Activated naive CD4-positive, alpha-beta T cell treated with anti-CD3 and anti-CD28 coated beads, Interleukin-2, amount 10 ng/mL, durations not matched to agents 7 days and 5 days (primary cell): ENCODE measurements around the gene CC2D1A.

ENCODE experiments used
- CTCF ChIA-PET: fragments of 350-600 bp; sonication (Branson Sonifier 250); formaldehyde crosslinking; loops from one replicate; lab custom pipeline; 2021; ENCODE audit warnings: antibody characterized with exemption; lab: Charles Lee
- DNase-seq: peaks from one replicate; pipeline ENCODE4 v3.0.0-alpha.2; 2020
- H3K27ac Mint-ChIP-seq: one replicate; pipeline ENCODE4 v1.8.0; 2021; ENCODE audit warnings: mild to moderate bottlenecking, moderate library complexity, mixed read lengths
- H3K27me3 Mint-ChIP-seq: one replicate; pipeline ENCODE4 v1.8.0; 2021; ENCODE audit warnings: mild to moderate bottlenecking, mixed read lengths
- H3K36me3 Mint-ChIP-seq: one replicate; pipeline ENCODE4 v1.8.0; 2021; ENCODE audit warnings: mixed read lengths
- H3K4me1 Mint-ChIP-seq: one replicate; pipeline ENCODE4 v1.8.0; 2021; ENCODE audit warnings: mixed read lengths
- H3K4me3 Mint-ChIP-seq: one replicate; pipeline ENCODE4 v1.8.0; 2021; ENCODE audit warnings: mild to moderate bottlenecking, moderate library complexity, mixed read lengths
- H3K9me3 Mint-ChIP-seq: one replicate; pipeline ENCODE4 v1.8.0; 2021; ENCODE audit warnings: mixed read lengths

The CC2D1A gene

GRCh38 chr19:13946414-13946813 lies 40.4 kb downstream of the CC2D1A start:
- Mint-ChIP-seq H3K9me3 (peaks cover 2% of the 10 kb centered on the region), H3K27me3 (peaks cover 10% of the 10 kb centered on the region), H3K4me1 (no peaks in the 10 kb centered on the region), H3K27ac (no peak overlapping the region), H3K36me3 (no peaks in the 10 kb centered on the region), H3K4me3 (no peak overlapping the region)
- DNase-seq: no peak
- CTCF ChIA-PET: no interaction called here

GRCh38 chr19:13951043-13951442 lies 45.0 kb downstream of the CC2D1A start:
- Mint-ChIP-seq H3K36me3 (peaks cover 13% of the 10 kb centered on the region), H3K4me3 (no peak overlapping the region), H3K4me1 (peaks cover 27% of the 10 kb centered on the region), H3K9me3 (no peaks in the 10 kb centered on the region), H3K27me3 (peaks cover 6% of the 10 kb centered on the region), H3K27ac (no peak overlapping the region)
- CTCF ChIA-PET: interaction anchor here (3.3 kb wide), 1 partner anchor 107 kb away, joined by 12 read pairs; no protein-coding TSS in a partner anchor
- DNase-seq: no peak

DNA sequence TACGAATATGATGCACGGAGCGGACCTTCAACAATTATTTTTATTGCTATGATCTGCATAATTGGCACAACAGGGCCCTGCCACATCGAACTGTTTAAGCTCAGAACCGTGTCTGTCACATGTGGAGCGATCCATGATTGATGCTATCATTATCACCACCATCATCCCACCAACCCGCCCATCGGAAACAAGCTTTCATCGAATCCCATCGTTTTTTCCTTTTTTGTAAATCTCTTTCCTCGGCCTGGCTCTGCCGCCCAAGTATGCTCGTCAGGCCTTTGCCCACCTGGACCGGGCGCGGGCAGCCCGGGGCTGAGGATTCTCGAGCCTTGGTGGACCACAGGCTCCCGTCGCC lies 45.8 kb downstream of the CC2D1A start:
- Mint-ChIP-seq H3K4me1 (peaks cover 27% of the 10 kb centered on the region), H3K4me3 (peak overlapping the region; percentile 95), H3K36me3 (peaks cover 17% of the 10 kb centered on the region), H3K9me3 (no peaks in the 10 kb centered on the region), H3K27me3 (peaks cover 5% of the 10 kb centered on the region), H3K27ac (peak overlapping the region; percentile 92)
- DNase-seq: no peak
- CTCF ChIA-PET: interaction anchor here (1.3 to 3.3 kb wide), 3 partner anchors 49 to 107 kb away, joined by 5 to 12 read pairs (median 6); no protein-coding TSS in a partner anchor

DNA sequence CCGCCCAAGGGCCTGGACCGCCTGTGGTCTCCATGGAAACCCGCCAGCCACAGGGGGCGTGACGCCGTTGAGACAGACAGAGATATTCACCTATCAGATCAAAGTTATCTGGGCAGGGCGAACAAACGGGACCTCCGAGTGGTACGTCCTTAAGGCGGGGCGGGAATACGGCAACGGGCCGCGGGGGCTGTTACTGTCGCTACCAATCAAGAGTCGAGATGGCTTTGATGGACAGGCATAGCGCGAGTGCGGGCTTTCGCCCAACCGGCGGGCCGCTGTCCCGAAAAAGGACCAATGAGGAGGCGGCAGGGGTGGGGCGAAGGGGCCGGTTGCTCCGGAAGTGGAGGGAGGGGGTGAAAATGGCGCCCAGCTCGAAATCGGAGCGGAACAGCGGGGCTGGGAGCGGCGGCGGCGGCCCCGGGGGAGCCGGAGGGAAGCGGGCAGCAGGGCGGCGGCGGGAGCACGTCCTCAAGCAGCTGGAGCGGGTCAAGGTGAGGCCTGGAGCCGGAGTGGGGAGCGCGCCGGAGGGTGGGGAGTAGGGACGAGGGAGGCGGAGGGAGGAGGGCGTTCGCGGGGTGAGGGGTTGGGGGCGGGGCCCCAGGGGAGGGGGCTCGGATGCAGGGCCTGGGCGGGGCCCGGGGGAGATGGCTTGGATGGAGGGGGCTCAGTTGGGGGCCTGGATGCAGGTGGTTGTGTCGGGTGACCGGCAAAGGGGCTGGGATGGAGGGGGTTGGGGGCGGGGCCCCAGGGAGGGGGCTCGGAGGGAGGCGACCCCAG lies 46.3 kb downstream of the CC2D1A start, which contains the start of gene DCAF15:
TSS of gene DCAF15 (plus strand) at position 356 of the 777 bp plus-strand sequence. CDS start at position 360, 4 bp downstream.
- Mint-ChIP-seq H3K4me1 (peaks cover 27% of the 10 kb centered on the region), H3K36me3 (peaks cover 19% of the 10 kb centered on the region)

DNA sequence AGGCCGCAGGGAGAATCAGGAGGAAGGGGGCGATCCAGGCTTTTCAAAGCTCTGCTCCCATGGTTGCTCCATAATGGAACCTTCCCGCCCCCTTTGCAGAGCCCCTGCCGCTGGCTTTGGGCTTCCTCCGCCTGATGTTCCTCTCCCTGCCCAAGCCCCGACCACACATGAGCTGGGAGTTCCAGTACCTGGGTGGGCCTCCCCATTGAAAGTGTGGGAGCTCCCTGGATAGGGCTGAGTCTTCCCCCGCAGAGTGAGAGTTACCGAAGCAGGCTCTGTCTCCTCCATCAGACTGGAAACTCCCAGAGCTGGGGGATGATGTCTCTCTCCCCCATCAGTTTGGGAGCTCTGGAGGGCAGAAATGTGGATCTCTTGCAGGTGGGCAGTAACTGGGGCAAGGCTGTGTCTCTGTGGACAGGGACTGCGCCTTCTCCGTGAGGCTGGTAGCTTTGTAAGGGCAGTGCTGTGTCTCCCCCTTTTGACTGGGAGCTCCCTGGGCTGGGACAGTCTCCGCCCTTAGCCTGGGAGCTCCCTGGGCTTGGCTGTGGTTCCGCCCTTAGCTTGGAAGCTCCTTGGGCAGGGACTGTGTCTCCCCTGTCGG lies 47.0 kb downstream of the CC2D1A start:
- no peak for DNase-seq
- peaks cover 19% of the 10 kb centered on the region for H3K36me3 Mint-ChIP-seq
- H3K4me1 Mint-ChIP-seq: peaks cover 27% of the 10 kb centered on the region

More for the DNA sequence above, 46.3 kb downstream of the CC2D1A start, which contains the start of gene DCAF15:
- no peaks in the 10 kb centered on the region for H3K9me3 Mint-ChIP-seq
- DNase-seq: peak; percentile 100
- peaks cover 5% of the 10 kb centered on the region for H3K27me3 Mint-ChIP-seq
- H3K4me3 Mint-ChIP-seq: peak within 1 kb of the TSS; percentile 95
- H3K27ac Mint-ChIP-seq: peak within 1 kb of the TSS; percentile 92
- CTCF ChIA-PET: interaction anchor here (0.7 to 3.3 kb wide), 7 partner anchors 25 to 121 kb away, joined by 3 to 12 read pairs (median 5); no protein-coding TSS in a partner anchor

GRCh38 chr19:13954185-13954584 lies 48.2 kb downstream of the CC2D1A start:
- CTCF ChIA-PET: interaction anchor here (1.3 to 3.3 kb wide), 4 partner anchors 50 to 104 kb away, joined by 3 to 12 read pairs (median 6); no protein-coding TSS in a partner anchor
- peak overlapping the region; percentile 87 for H3K4me3 Mint-ChIP-seq
- peaks cover 27% of the 10 kb centered on the region for H3K36me3 Mint-ChIP-seq
- H3K27ac Mint-ChIP-seq: peak overlapping the region; percentile 65
- peaks cover 5% of the 10 kb centered on the region for H3K27me3 Mint-ChIP-seq
- H3K4me1 Mint-ChIP-seq: peaks cover 27% of the 10 kb centered on the region
- no peaks in the 10 kb centered on the region for H3K9me3 Mint-ChIP-seq
- no peak for DNase-seq

More for the DNA sequence above, 47.0 kb downstream of the CC2D1A start:
- H3K9me3 Mint-ChIP-seq: no peaks in the 10 kb centered on the region
- peaks cover 5% of the 10 kb centered on the region for H3K27me3 Mint-ChIP-seq
- peak overlapping the region; percentile 87 for H3K4me3 Mint-ChIP-seq
- CTCF ChIA-PET: interaction anchor here (0.6 to 3.3 kb wide), 13 partner anchors 24 to 120 kb away, joined by 3 to 12 read pairs (median 4); no protein-coding TSS in a partner anchor
- peak overlapping the region; percentile 84 for H3K27ac Mint-ChIP-seq

- H3K9me3 Mint-ChIP-seq: no peaks in the 10 kb centered on the region
- no peak overlapping the region for H3K27ac Mint-ChIP-seq
- no peak overlapping the region for H3K4me3 Mint-ChIP-seq
- CTCF ChIA-PET: interaction anchor here (1.0 to 1.5 kb wide), 2 partner anchors 25 to 118 kb away, joined by 3 to 5 read pairs; no protein-coding TSS in a partner anchor
- DNase-seq: no peak
- peaks cover 31% of the 10 kb centered on the region for H3K36me3 Mint-ChIP-seq
- H3K4me1 Mint-ChIP-seq: peaks cover 27% of the 10 kb centered on the region
- peaks cover 5% of the 10 kb centered on the region for H3K27me3 Mint-ChIP-seq
These were observed 49.8 kb downstream of the CC2D1A start for GRCh38 chr19:13955662-13956364.

DNA sequence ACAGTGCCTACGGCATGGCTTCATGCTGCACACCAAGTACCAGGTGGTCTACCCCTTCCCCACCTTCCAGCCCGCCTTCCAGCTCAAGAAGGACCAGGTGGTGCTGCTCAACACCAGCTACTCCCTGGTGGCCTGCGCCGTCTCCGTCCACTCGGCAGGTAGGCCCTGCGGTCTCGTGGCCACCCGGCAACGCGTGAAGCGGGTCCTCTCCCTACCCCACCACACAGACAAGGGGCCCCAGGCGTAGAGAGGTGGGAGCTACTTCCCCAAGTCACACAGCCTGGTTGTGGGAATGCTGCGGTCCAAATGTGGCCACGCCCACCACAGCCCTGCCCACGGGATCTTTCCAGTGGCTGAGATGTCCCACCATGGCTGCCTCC lies 50.4 kb downstream of the CC2D1A start:
- Mint-ChIP-seq H3K4me1 (peaks cover 27% of the 10 kb centered on the region), H3K4me3 (no peak overlapping the region), H3K27ac (no peak overlapping the region), H3K36me3 (peaks cover 32% of the 10 kb centered on the region), H3K27me3 (peaks cover 5% of the 10 kb centered on the region), H3K9me3 (no peaks in the 10 kb centered on the region)
- no peak for DNase-seq
- CTCF ChIA-PET: interaction anchor here (1.0 to 1.5 kb wide), 2 partner anchors 25 to 118 kb away, joined by 3 to 5 read pairs; no protein-coding TSS in a partner anchor

- CTCF ChIA-PET: interaction anchor here (1.0 to 1.5 kb wide), 2 partner anchors 24 to 117 kb away, joined by 3 to 5 read pairs; no protein-coding TSS in a partner anchor
- no peak for DNase-seq
- Mint-ChIP-seq H3K4me3 (no peak overlapping the region), H3K27me3 (peaks cover 3% of the 10 kb centered on the region), H3K36me3 (peaks cover 36% of the 10 kb centered on the region), H3K4me1 (peaks cover 21% of the 10 kb centered on the region), H3K9me3 (no peaks in the 10 kb centered on the region), H3K27ac (no peak overlapping the region)
These were observed 51.0 kb downstream of the CC2D1A start for GRCh38 chr19:13957051-13957450.

- no peaks in the 10 kb centered on the region for H3K9me3 Mint-ChIP-seq
- H3K27ac Mint-ChIP-seq: no peak overlapping the region
- CTCF ChIA-PET: interaction anchor here (0.6 kb wide), 1 partner anchor 29 kb away, joined by 3 read pairs; no protein-coding TSS in a partner anchor
- DNase-seq: no peak
- no peaks in the 10 kb centered on the region for H3K27me3 Mint-ChIP-seq
- H3K4me3 Mint-ChIP-seq: no peak overlapping the region
- H3K4me1 Mint-ChIP-seq: peaks cover 16% of the 10 kb centered on the region
- H3K36me3 Mint-ChIP-seq: peaks cover 35% of the 10 kb centered on the region
These were observed 52.0 kb downstream of the CC2D1A start for GRCh38 chr19:13958043-13958442.

DNA sequence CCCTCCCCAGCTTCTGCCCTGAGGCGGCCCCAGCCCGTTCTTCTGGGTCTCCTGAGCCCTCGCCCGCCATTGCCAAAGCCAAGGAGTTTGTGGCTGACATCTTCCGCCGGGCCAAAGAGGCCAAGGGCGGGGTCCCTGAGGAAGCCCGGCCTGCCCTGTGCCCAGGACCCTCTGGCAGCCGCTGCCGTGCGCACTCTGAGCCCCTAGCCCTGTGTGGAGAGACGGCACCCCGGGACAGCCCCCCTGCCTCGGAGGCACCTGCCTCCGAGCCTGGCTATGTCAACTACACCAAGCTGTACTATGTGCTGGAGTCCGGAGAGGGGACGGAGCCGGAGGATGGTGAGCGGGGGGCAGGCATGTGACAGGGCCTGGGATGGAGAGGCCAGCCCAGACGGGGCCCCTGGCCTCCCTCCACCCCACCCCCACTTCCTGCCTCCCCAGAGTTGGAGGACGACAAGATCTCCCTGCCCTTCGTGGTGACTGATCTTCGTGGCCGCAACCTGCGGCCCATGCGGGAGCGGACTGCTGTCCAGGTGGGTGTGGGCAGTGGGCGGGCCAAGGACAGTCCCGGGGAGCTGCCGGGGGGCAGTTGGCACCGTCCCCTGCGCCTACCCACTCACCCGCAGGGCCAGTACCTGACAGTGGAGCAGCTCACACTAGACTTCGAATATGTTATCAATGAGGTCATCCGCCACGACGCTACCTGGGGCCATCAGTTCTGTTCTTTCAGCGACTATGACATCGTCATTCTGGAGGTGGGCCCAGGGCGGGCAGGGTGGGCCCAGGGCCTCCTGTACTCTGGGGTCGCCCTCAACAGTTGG lies 53.4 kb downstream of the CC2D1A start:
- Mint-ChIP-seq H3K4me3 (no peak overlapping the region), H3K4me1 (peaks cover 3% of the 10 kb centered on the region), H3K27me3 (no peaks in the 10 kb centered on the region), H3K27ac (no peak overlapping the region), H3K9me3 (no peaks in the 10 kb centered on the region), H3K36me3 (peaks cover 34% of the 10 kb centered on the region)
- DNase-seq: no peak
- CTCF ChIA-PET: no interaction called here

- H3K27ac Mint-ChIP-seq: no peak overlapping the region
- H3K4me1 Mint-ChIP-seq: peaks cover 2% of the 10 kb centered on the region
- no peaks in the 10 kb centered on the region for H3K27me3 Mint-ChIP-seq
- peaks cover 36% of the 10 kb centered on the region for H3K36me3 Mint-ChIP-seq
- CTCF ChIA-PET: interaction anchor here (1.6 kb wide), 1 partner anchor 88 kb away, joined by 5 read pairs; no protein-coding TSS in a partner anchor
- peak; percentile 43 for DNase-seq
- H3K9me3 Mint-ChIP-seq: no peaks in the 10 kb centered on the region
- no peak overlapping the region for H3K4me3 Mint-ChIP-seq
These were observed 54.2 kb downstream of the CC2D1A start for GRCh38 chr19:13959962-13960862.
